Activated CD4-positive, alpha-beta T cell treated with anti-CD3 and anti-CD28 coated beads for 48 hours (primary cell): ENCODE results near the gene ACVR2B.

Experiments used
- DNase-seq: peaks from one replicate; pipeline ENCODE4 v3.0.0-alpha.2; 2020

The ACVR2B gene

DNA sequence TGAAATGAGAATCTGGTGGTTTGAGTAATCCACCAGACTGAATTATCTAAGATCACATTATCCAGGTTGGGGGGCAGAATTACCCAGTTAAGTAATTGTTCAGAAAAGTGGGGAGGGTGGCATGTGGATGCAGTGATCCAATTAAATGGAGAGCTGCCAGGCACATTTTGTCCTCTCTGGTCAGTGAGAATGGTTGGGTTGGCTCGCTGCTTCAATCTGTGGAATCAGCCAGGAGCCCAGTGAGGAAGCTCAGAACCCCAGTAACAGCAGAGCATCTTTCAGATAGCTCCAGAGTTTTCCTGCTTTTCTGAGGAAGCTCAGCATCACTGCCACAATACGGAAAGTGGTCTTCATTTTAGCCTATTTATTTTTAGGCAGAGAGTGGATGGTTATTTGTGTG lies 36.1 kb downstream of the ACVR2B start:
- no peak for DNase-seq

DNA sequence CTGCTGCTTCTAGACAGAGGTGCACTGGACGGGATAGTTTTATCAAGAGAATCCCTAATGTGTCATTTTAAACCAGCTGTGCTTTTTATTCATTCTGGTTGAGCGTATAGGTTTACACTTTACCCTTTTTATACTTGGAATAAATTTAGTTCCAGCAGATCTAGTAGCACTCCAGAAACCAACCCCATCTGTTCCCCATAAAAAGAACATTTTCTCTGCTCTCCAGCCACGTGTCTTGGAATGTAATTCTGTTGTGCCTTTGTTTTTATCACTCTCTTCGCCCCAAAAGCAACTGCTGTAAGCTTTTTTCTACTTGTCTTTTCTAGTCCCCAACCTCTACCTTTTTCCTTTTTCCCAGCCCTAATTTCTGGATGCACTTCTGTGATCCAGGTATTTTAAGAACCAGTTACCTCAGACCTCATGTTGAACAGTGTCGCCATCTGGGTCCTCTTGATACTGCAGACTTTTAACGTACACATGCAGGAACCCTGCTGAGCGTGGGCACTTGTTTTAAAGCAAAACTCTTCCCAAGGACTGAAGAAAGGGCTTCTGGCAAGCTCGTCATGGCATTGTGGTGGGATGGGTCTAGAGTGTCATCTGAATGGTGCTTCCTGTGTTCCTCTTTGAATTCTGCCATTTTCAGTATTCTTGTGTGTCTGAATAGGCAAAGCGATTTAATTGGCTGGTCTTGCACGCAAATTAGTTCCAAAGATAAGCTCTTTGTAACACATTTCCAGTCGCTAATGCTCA lies 36.8 kb downstream of the ACVR2B start:
- DNase-seq: no peak

DNA sequence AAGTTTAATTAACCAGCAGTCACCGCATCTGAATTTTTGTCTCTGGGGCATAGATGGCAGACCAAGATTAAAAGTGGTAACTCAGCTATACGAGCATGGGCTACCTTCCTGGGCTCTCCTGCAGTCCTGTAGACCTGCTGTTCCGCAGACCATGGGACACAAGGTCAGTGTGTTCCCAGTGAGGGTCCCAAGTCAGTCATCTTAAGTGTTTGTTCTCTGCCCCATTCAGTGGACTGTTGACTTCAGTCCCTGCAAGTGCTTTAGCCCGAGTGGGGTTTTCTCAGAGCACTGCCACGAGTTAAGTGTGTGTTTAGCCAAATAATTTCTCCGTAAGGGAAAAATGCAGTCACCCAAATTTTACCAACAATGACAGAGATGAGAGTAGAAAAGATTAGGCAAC lies 37.5 kb downstream of the ACVR2B start:
- no peak for DNase-seq

DNA sequence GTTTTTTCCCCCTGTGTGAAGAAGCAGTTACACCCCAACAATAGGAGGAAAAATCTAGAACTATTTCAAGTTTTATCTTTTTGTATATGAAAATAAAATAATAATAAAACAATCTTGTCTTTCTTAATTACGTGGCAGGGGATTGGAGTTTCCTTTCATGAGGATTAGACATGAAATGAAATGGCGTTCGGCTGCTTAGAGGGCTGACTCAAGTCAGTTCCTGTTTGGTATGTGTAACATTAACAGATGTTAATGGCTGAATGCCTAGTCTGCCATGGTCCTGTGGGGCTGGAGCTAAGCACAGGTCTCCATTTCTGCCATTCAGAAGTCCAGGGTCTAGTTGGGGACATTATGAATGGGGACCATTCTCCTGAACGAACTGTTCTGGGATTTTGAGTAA lies 39.3 kb downstream of the ACVR2B start:
- DNase-seq: no peak

DNA sequence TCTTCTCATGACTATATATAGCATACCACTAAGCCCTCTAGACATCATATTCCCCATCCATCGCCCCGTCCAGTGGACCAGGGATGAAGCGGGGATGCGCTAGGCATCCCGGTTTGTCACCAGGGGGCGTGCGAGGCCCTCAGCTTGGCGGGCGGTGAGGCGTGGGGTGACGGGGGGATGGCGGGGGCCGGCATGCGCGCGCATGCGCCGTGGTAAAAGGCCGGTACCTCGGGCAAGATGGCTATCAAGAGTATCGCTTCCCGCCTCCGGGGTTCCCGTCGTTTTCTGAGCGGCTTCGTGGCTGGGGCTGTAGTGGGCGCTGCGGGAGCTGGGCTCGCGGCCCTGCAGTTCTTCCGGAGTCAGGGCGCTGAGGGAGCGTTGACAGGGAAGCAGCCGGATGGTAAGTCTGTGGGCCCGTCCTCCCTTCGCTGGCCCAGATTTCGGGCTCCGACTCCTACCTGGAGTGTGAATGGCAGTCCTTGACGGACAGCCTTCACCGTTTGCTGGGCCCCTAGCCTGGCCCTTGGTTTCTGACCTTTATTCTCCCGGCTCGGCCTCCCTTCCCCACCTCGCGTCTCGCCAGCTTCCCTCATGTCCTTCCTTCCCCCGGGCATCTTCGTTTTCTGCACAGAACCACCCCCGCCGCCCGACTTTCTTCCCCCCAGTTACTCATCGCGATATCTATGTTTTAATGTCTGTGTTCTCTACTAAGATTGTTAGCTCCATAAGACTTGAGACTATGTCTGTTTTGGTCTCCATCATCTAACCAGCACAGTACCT lies 42.6 kb downstream of the ACVR2B start, which contains the start of gene EXOG:
TSS of gene EXOG (plus strand) at position 210 of the 780 bp plus-strand sequence. CDS start at position 238, 28 bp downstream.
- peak; percentile 96 for DNase-seq

DNA sequence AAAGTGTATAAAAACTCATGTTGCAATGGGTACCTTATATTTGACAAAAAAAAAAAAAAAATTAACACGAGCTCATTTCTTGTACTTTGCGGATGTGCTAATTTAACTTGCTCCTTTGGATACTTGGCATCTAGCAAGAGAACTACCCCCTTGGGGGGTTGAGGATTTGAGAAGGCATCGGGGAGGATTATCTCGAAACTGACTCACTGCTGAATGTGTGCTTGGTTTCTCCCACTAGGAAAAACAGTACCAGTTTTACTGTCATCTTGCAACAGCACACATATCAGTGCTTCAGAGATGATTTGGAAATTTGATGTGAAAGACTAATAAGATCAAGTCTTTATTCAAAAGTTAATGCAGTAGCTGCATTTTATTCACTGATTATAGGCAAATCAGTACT lies 43.3 kb downstream of the ACVR2B start:
- no peak for DNase-seq

DNA sequence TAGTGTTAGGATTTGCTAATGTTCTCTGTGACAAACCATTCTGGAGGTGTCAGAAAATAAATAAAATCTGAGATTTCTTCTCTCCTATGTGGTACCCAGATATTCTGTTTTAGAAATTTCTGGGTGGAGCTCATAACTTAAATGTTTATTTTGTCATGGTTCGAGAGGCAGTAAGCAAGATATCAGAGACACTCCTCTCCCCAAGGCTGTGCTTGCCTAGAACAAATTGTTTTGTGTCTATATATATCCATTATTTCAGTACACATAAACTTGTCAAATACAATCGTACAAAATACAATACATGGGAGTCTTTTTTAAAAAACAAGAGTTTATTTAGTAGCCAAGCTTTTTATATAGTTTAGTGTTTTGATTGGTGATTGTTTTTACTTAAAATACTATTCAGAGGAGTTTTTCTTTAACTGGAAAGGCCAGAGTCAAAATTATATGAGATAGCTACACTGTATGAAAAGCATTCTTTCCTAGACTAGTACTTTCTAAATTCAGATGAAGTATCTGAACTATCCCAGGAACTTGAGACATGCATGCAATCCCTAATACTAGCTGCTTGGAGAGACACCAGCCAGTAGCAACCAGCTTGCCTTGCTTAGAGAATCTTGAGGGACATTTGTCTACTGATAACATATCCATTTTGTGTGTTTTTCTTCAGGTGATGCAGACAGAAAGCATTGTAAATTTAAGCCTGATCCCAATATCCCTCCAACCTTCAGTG lies 47.2 kb downstream of the ACVR2B start:
- no peak for DNase-seq

DNA sequence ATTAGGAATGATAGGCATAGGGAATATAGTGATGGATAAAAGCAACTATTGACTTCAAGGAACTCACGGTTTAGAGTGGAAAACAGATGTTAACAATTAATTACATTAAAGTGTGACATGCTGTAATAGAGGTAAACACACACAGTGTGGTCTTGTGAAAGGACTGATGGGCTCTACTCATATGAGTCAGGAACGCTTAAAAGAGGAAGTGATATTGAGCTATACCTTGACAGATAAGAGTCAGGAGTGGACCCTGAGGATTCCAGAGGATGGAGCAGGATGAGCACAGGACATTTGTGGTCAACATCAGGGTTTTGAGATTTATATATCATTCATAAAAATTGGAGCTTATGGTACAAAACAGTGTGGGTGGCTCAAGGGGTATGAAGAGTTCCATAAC lies 53.4 kb downstream of the ACVR2B start:
- no peak for DNase-seq

DNA sequence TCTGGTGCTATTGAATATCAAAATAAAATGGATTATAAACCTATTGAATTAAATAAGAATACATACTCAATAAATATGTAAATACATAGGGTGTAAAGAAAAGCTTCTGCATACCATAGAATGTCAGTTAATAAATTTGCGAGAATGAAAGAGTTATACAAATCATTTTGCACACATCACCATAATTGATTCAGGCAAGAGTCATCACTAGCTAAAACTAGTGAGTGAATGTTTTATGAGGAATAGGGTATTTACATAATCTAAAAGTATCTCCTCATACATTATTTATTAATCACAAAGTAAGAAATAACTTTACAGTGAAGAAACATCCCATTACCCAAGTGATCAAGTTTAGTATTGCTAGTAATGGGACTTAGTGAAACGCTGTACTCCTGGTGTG lies 56.0 kb downstream of the ACVR2B start:
- DNase-seq: no peak

DNA sequence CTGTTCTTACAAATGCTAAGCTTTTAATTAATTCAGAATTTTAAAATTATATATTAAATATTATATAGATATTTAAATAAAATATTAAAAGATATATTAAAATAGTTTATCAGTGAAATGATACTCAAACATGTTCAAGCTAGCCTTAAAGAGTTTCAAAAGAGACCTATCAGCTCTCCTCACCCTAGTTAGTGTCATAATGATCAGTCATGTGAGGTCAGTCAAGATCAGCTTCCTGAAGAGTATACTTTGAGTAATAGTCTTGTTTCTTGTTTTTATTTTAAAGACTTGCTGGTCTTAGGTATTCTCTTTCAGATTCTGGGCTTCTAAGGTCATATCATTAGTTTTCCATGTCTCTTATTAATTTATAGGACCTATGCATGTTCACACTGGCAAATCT lies 56.9 kb downstream of the ACVR2B start:
- no peak for DNase-seq

DNA sequence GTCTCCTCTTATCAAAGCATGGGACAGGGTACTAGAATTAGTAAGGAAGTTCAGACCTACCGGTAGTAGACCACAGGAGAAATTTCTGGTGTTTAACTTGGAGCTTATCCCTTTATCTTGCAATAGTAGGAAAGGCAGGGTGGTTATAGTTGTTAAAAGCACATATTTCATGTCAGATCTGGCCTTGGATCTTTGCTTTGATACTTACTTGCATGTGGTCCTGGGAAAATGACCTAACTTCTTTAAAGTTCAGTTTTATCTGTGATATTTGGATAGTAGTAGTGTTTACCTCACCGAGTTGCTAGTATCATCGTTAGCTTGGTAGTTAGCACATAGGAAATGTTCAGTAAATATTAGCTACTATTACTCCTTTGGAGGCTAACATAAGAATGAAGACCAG lies 57.9 kb downstream of the ACVR2B start:
- no peak for DNase-seq

DNA sequence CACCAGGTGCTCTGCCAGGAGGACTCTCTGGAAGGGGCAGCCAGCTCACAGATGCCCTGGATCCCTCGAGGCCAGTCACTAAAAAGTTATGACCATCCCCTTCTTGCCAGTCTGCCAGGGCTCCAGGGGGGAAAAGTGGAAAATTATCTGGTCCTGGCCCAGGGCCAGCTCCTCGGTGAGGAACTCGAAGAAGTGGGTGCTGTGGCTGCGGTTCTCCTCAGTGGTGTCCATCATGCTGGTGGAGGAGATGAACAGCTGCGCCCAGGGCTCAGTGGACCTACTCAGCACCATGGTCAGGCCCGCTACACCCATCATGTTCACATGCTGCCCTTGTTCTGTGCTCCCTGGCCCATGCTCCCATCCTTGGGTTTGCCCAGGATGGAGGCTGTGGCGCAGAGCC lies 61.7 kb downstream of the ACVR2B start:
- DNase-seq: no peak

DNA sequence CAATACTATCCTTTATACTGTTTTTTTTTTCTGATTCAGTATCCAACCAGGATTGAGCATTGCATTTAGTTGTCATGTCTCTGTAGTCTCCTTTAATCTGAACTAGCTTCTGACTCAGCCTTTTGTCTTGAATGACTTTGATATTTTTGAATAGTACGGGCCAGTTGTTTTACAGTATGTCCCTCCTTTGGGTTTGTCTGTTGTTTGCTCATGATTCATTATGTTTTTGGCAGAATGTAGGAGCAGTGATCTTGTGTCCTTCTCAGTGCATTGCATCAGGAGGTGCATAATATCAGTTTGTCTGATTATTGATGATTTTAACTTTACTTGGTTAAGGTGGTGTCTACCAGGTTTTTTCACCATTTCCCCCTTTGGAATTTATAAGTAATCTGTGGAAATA lies 63.0 kb downstream of the ACVR2B start:
- DNase-seq: no peak

DNA sequence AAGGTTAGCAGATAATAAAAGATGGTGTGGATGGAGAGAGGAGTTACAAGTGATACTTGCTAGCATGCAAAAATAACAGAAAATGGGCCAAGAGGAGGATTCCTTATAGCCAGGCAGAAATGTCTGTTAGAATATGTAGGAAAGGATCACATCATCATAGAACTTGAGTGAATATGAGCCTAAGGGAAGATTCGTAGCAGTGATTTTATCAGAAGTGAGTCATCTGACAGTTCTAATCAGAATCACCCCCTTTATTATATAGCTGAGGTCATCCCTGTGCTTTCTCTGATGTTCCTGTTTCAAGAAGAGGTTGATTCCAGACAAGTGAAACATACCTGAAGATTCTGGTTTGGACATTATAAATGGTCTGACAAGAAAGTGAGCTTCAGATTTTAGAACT lies 65.3 kb downstream of the ACVR2B start:
- no peak for DNase-seq

DNA sequence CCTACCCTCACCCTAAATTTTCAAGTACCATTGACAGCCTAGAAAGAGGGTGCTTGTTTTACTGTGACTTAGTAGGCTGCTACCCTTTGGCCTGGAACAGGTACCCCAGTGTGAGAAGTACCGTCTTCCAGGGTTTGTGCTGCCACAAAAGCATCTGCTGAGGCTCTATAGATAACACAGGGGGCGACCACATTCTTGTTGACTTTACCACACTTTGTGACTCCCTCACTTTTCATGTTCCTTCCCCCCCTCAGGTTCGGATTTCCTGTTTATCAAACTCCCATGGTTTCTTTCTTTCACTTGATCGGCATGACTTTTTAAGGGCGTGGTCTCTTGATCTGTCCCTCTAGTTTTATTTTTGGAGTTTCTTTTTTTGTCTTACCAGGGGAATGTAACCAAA lies 66.0 kb downstream of the ACVR2B start:
- DNase-seq: no peak

DNA sequence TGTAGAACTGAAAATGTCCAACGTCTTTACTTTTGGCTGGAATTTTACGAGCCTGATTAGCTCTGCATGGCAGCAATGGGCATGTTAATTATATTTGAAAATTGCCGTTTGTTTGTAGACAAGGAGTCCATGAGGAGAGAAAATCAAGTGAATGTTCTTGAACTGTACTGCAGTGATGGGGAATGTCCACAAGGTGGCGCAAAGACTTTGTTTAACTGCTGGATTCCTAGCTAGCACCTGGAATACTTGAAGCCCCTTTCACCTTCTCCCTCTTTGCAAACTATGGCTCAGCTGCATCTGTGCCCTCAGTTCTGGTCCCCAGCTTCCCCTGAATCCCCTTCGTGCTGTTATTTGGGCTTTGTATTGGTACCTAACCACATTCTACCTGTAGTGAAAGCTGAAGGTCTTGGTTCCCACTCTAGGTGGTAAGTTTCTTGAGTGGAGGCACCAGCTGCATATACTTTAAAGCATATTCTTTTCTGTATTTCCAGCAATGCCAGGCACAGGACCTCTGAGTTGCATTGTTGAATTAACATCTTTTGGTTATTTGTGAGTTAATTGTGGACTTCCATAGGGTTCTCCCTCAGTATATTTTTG lies 67.8 kb downstream of the ACVR2B start:
- DNase-seq: peak; percentile 72

DNA sequence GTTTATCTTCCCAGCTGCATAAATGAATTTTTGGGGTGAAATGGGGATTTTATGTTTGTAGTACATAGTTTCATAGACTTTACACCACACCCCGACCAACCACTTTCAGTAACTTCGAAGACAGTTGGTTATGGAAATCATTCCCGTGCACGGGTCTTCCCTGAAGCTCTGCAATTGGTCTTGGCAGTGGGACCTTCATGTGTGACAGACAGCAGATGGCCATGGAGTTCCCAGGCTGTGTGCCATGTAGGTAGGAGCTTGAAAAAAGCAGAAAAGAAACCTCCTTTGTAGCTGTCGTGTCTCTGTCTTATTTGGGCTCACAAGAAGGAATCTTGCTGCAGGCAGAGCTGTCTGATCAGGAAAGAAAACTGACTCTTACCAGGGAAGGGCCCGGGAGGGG lies 68.3 kb downstream of the ACVR2B start:
- no peak for DNase-seq

DNA sequence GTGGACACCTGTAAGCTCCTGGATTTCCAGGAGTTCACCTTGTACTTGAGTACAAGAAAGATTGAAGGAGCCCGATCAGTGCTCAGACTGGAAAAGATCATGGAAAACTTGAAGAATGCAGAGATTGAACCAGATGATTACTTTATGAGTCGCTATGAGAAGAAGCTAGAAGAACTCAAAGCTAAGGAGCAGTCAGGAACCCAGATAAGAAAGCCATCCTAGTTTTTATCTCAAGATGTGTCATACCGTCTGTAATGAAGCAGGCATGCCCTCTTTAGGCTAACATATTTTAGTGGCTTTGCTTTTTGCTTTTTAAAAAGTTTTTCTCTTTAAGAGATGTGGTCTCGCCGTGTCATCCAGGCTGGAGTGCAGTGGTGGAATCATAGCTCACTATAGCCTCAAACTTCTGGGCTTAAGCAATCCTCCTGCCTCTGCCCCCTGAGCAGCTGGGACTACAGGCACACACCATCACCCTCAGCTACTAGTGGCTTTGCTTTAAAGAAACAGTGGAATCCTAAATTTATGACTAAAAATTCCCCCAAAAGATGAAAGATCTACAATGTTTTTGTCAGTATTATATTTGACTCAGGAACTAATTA lies 70.5 kb downstream of the ACVR2B start:
- DNase-seq: no peak

DNA sequence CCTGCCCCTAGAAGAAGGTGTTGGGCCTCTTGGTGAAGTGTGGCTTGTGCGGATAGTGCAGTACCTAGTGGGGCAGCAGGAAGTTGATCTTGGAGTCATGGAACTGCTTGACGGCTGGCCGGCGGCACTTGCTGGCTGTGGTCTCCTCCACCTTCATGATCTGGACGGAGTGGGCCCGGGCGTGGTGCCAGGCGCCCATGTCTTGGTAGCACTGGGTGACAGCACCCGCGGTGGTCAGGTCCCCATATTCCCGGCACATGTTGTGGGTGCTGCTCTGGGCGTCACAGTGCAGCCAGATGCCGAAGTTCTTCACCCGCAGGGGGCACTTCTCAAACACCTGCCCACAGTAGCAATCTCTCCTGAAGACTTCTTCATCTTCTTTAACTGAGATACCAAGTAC lies 73.1 kb downstream of the ACVR2B start:
- no peak for DNase-seq

DNA sequence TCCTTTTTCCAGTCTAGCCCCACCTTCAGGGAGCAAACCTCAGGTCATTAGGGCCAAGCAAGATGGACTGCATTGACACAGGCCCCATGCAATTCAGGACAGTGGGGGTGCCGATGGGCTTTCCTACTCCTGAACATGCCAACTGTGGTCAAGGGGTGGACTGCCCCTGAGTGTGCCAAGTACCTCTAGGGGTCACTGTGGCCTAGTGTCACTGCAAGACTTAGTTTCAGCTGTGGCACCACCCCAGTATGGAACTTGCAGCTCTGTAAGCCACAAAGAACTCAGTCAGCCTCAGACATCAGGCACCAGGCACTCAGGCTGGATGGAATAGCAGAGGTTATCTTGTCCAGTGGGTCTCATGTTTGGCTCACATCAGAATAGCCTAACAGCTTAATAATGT lies 74.8 kb downstream of the ACVR2B start:
- no peak for DNase-seq

DNA sequence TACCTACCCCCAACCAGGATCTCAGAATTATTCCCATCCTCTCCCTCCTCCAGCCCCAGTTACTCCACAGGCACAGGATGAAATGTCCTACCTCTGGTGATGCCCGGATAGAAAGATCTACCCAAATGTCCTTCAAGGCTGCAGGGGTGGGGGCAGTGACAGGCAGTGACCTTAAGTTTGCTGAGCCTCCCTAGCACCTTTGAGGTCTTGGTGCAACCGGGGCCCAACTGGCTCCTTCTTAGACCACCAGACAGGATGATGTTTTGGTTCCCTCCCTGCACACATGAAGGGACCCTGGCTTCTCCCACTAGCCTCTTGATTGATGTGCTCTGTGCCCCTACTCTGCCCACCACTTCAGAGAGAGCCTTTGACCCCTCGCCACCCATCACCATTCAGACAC lies 78.8 kb downstream of the ACVR2B start:
- DNase-seq: no peak

DNA sequence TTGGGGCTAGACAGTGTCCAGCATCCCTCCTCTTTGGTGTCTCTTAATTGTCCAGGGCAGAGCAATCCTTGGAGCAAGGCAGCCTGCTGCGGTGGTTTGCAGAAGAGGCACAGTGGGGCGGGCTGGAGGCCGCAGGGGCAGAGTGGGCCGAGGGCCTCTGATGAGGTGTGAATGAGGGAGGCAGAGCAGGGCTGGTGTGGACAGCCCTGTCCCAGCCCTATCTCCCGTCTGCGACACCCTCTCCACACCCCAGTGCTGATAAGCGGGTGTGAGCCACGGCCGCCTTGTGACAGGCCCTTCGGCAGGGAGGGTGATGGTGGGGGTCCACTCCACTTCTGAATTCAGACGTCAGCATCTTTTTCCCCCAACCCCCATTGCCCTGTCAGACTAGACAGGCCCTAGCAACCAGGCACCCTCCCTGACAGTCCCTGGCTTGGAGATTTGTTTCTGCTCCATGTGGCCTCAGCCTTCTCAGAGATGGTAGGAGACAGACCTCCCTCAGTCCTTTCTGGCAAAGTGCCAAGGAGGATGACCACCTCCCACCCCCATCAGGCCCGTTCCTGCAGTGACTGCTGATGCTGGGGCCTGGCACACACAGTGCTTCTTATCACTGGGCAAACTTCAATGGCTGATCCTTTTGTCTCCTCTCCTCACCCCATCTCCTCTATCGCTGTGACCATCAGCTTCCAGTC lies 79.7 kb downstream of the ACVR2B start:
- no peak for DNase-seq
